NB4 (cell line): ENCODE measurements around the gene RPL10.

Experiments
- MAX ChIP-seq: IDR thresholded peaks from 2 replicates; pipeline ENCODE4 v1.6.1; 2011; ENCODE audit warnings: low read depth, low read length
- MYC ChIP-seq: IDR thresholded peaks from 2 replicates; pipeline ENCODE4 v1.6.1; 2011; ENCODE audit warnings: low read depth, low read length
- POLR2A ChIP-seq: IDR thresholded peaks from 2 replicates; pipeline ENCODE4 v1.6.1; 2011; ENCODE audit warnings: mild to moderate bottlenecking; ENCODE audit not compliant: insufficient read length; ENCODE audit errors: extremely low read depth
- TF ChIP-seq, protein P1 (sequence below): IDR thresholded peaks from one replicate; pipeline ENCODE4 v1.5.1; 2012; ENCODE audit warnings: low read depth, low read length

DNA sequence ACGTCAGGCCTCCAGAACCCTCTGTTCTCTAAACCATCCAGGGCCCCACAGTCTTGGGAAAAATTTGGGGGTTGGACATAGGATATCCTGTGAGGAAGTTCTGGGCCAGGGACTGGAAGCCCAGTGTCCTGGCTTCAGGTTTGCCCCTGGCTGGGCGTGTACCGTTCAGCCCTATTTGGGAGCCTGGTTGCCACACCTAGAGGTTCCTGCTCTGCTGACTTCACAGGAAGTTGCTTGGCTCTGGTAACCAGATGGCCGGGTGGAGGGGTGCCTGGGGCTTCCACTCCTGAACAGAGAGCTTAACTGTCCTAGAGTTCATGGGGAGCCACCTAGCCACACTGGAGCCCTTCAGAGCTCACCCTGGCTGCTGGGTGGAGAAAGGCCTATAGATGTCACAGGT lies 14.3 kb downstream of the RPL10 start:
- TF ChIP-seq, protein P1, sequence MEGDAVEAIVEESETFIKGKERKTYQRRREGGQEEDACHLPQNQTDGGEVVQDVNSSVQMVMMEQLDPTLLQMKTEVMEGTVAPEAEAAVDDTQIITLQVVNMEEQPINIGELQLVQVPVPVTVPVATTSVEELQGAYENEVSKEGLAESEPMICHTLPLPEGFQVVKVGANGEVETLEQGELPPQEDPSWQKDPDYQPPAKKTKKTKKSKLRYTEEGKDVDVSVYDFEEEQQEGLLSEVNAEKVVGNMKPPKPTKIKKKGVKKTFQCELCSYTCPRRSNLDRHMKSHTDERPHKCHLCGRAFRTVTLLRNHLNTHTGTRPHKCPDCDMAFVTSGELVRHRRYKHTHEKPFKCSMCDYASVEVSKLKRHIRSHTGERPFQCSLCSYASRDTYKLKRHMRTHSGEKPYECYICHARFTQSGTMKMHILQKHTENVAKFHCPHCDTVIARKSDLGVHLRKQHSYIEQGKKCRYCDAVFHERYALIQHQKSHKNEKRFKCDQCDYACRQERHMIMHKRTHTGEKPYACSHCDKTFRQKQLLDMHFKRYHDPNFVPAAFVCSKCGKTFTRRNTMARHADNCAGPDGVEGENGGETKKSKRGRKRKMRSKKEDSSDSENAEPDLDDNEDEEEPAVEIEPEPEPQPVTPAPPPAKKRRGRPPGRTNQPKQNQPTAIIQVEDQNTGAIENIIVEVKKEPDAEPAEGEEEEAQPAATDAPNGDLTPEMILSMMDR, result no peak
- TF ChIP-seq POLR2A (no peak), MAX (no peak), MYC (no peak)
